ENCODE results near the gene DHRSX. TPM values are rescaled to one million over a fixed set of nuclear protein-coding genes. Genes with fewer than 3 reads are reported as not detected.
A peak's percentile ranks its signal among the peaks of the same experiment; 100 is the strongest.

Gene DHRSX
- total RNA-seq, 4 donors from 2014 or later: 19.6 to 22.4 (median 21.0) TPM

DNA sequence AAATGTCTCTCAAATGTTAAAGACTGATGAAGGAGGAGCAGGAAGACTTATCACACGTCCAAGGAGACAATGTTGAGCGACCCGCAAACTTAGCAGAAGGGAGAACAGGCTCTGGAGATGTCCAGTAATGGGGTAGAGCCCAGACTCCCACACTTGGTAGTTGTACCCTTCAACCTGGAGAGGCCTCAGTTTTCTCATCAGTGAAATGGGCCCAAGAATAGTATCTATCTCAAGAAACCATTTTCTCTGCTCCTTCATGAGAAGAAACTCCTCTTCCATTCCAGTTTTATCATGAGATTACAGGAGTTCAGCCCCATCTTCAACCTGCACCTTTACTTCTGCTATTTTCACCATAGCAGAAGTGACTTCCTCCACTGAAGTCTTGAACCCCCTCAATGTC lies 169.9 kb downstream of the DHRSX start:
- WGBS: 85% methylated on average over 3 of the region's 3 CpGs
- intact Hi-C loops (cut with DNase I): no loop called here
- no peaks in the 10 kb centered on the region for H3K9me3 ChIP-seq
- H3K27me3 ChIP-seq: no peaks in the 10 kb centered on the region
- no peak for TF ChIP-seq POLR2AphosphoS5 (IDR thresholded peaks at IDR 0.05)
- TF ChIP-seq, protein P1, sequence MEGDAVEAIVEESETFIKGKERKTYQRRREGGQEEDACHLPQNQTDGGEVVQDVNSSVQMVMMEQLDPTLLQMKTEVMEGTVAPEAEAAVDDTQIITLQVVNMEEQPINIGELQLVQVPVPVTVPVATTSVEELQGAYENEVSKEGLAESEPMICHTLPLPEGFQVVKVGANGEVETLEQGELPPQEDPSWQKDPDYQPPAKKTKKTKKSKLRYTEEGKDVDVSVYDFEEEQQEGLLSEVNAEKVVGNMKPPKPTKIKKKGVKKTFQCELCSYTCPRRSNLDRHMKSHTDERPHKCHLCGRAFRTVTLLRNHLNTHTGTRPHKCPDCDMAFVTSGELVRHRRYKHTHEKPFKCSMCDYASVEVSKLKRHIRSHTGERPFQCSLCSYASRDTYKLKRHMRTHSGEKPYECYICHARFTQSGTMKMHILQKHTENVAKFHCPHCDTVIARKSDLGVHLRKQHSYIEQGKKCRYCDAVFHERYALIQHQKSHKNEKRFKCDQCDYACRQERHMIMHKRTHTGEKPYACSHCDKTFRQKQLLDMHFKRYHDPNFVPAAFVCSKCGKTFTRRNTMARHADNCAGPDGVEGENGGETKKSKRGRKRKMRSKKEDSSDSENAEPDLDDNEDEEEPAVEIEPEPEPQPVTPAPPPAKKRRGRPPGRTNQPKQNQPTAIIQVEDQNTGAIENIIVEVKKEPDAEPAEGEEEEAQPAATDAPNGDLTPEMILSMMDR (IDR thresholded peaks at IDR 0.05): no peak
- TF ChIP-seq EP300 (IDR thresholded peaks at IDR 0.05): no peak
- no peak for TF ChIP-seq POLR2A (IDR thresholded peaks at IDR 0.05; ENCODE audit: low read depth)
- no peaks in the 10 kb centered on the region for H3K36me3 ChIP-seq
- no peak overlapping the region for H3K27ac ChIP-seq (replicated peaks in 1 of 4)
- H3K4me1 ChIP-seq: no peaks in the 10 kb centered on the region
- no peak for DNase-seq (ENCODE audit: extremely low spot score)
- no peak overlapping the region for H3K4me3 ChIP-seq

DNA sequence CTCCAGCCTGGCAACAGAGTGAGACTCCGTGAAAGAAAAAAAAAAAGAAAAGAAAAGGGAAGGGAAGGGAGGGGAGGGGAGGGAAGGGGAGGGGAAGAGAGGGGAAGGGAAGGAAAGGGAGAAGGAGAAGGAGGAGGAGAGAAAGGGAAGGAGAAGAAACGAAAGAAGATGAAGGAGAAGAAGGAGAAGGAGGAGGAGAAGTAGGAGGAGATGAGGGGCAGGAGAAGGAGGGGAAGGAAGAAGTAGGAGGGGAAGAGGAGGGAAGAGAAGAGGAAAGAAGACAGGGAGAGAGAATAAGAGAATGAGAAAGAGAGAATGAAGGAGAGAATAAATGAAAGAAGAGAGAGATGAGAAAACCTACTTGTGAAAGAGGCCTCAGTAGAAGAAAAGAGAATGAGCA lies 170.3 kb downstream of the DHRSX start:
- no peak for TF ChIP-seq POLR2A (IDR thresholded peaks at IDR 0.05; ENCODE audit: low read depth)
- no peak for TF ChIP-seq EP300 (IDR thresholded peaks at IDR 0.05)
- TF ChIP-seq, protein P1 (IDR thresholded peaks at IDR 0.05): no peak
- no peak for TF ChIP-seq POLR2AphosphoS5 (IDR thresholded peaks at IDR 0.05)
- Histone ChIP-seq H3K36me3 (no peaks in the 10 kb centered on the region), H3K27ac (replicated peaks in 1 of 4) (no peak overlapping the region), H3K9me3 (no peaks in the 10 kb centered on the region), H3K27me3 (no peaks in the 10 kb centered on the region), H3K4me1 (no peaks in the 10 kb centered on the region), H3K4me3 (no peak overlapping the region)
- intact Hi-C loops (cut with DNase I): no loop called here
- 46% methylated on average over 2 of the region's 2 CpGs for WGBS
- DNase-seq (ENCODE audit: extremely low spot score): no peak

DNA sequence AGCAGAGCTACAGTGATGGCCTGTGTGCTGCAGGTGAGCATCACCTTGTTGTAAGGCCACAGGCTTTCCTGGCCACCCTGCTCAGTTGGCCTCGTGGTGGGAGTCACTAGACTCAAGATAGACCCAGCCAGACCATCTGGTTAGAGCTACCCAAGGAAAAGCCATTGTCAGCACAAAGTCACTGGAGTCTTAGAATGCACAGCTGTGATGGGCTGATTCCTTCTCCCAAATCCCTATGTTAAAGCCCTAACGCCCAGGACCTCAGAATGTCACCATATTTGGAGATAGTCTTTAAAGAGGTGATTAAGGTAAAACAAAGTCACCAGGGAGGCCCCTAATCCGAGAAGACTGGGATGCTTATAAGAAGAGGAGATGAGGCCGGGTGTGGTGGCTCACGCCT lies 173.4 kb downstream of the DHRSX start:
- Histone ChIP-seq H3K4me1 (peaks cover 0 to 9% (median 0%) of the 10 kb centered on the region in 4 donors), H3K27ac (replicated peaks in 1 of 4) (no peak overlapping the region), H3K4me3 (no peak overlapping the region), H3K36me3 (no peaks in the 10 kb centered on the region), H3K27me3 (no peaks in the 10 kb centered on the region), H3K9me3 (no peaks in the 10 kb centered on the region)
- no peak for TF ChIP-seq POLR2AphosphoS5 (IDR thresholded peaks at IDR 0.05)
- WGBS: 92% methylated on average over 5 of the region's 5 CpGs
- intact Hi-C loops (cut with DNase I): loop anchor here (5.0 to 10.0 kb wide), 3 partner anchors 175 to 873 kb away; partner anchors contain the start of genes ASMTL, DHRSX and ZBED1
- DNase-seq (ENCODE audit: extremely low spot score): no peak

DNA sequence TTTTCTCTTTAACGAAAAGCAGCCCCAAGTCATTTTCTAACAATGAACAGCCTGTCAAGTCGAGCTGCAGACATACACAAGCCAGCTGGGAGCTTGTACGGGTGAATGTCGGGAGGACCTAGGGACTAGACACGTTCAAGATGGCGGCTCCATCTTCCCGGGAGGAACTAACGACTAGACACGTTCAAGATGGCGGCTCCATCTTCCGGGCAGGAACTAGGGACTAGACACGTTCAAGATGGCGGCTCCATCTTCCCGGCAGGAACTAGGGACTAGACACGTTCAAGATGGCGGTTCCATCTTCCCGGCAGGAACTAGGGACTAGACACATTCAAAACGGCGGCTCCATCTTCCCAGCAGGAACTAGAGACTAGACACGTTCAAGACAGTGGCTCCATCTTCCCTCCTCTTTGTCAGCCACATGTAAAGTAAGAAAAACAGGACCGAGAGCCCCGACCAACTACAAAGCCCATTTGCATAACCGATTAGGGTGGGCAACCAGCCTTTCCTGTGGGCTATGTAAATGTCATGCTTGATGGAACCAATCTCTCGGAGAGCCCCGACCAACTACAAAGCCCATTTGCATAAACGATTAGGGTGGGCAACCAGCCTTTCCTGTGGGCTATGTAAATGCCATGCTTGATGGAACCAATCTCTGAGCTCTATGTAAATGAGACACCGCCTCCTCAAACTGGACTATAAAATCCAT lies 175.5 kb downstream of the DHRSX start:
- DNase-seq (ENCODE audit: extremely low spot score): no peak
- Histone ChIP-seq H3K27me3 (no peaks in the 10 kb centered on the region), H3K4me1 (peaks cover 0 to 17% (median 10%) of the 10 kb centered on the region in 4 donors), H3K4me3 (peak overlapping the region; percentile 25 to 67 (median 50)), H3K36me3 (no peaks in the 10 kb centered on the region), H3K27ac (replicated peaks in 1 of 4) (peak overlapping the region in 3 of 4 donors; percentile 49 to 75 (median 73)), H3K9me3 (no peaks in the 10 kb centered on the region)
- no peak for TF ChIP-seq POLR2A (IDR thresholded peaks at IDR 0.05; ENCODE audit: low read depth)
- no peak for TF ChIP-seq EP300 (IDR thresholded peaks at IDR 0.05)
- TF ChIP-seq, protein P1 (IDR thresholded peaks at IDR 0.05): no peak
- peak; percentile 63 to 81 for TF ChIP-seq POLR2AphosphoS5 (IDR thresholded peaks at IDR 0.05)
- intact Hi-C loops (cut with DNase I): loop anchor here (5.0 to 10.0 kb wide), 3 partner anchors 177 to 870 kb away; partner anchors contain the start of genes ASMTL, DHRSX and ZBED1
- WGBS: 35% methylated on average over 14 of the region's 27 CpGs

DNA sequence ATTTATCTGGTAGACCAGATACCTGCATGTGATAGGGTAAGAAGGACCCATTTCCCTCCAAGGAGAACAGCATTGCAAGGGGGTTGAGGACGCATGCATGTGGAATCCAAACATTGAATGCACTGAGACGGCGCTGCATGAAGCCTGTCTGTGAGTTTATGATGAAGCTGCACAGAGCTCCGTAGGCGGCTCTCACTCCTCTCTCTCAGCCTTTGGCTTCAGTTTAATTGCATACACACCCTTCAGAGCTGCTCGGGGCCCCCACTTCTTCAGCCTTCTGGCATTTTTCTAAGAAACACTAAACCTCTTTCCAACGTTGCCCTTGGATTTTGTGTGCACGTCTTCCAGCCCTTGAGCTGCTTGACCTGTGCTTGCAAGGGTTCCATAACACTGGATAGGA lies 176.6 kb downstream of the DHRSX start:
- no peaks in the 10 kb centered on the region for H3K36me3 ChIP-seq
- peaks cover 0 to 17% (median 10%) of the 10 kb centered on the region in 4 donors for H3K4me1 ChIP-seq
- intact Hi-C loops (cut with DNase I): loop anchor here (5.0 to 10.0 kb wide), 3 partner anchors 271 to 1332 kb away; partner anchors contain the start of gene ASMTL
- H3K27me3 ChIP-seq: no peaks in the 10 kb centered on the region
- TF ChIP-seq POLR2AphosphoS5 (IDR thresholded peaks at IDR 0.05) (no peak), POLR2A (IDR thresholded peaks at IDR 0.05; ENCODE audit: low read depth) (no peak), EP300 (IDR thresholded peaks at IDR 0.05) (no peak)
- TF ChIP-seq, protein P1 (IDR thresholded peaks at IDR 0.05): no peak
- no peak overlapping the region for H3K4me3 ChIP-seq
- WGBS: 74% methylated on average over 8 of the region's 8 CpGs
- no peaks in the 10 kb centered on the region for H3K9me3 ChIP-seq
- DNase-seq (ENCODE audit: extremely low spot score): no peak
- no peak overlapping the region for H3K27ac ChIP-seq (replicated peaks in 1 of 4)

Measured in esophagus muscularis mucosa (tissue), 4 donors.